Uterus (tissue), 2 donors: ENCODE data around the gene FCN3.

Experiments used
- CTCF ChIP-seq, 4 experiments: fragments of 200-600 bp in 2 of 4; fragments of 450-650 bp in 2 of 4; sonication (generic) in 2 of 4; IDR thresholded peaks; one replicate each; pipeline ENCODE4 v1.5.1; 2016 to 2019; ENCODE audit warnings: antibody characterized with exemption in 4 of 4, mild to moderate bottlenecking in 2 of 4, moderate library complexity in 1 of 4
- POLR2A ChIP-seq, 2 donors: fragments of 450-650 bp; IDR thresholded peaks; one replicate each; pipeline ENCODE4 v1.6.1; 2016; ENCODE audit warnings: antibody characterized with exemption in 2 of 2, mild to moderate bottlenecking in 1 of 2, moderate library complexity in 1 of 2

- TF ChIP-seq CTCF (IDR thresholded peaks at IDR 0.05), result no peak
- TF ChIP-seq POLR2A (IDR thresholded peaks at IDR 0.05), result no peak
Measured at GRCh38 chr1:27368869-27369582, 5.6 kb downstream of the FCN3 start.
